ENCODE data around the gene ABCC3. TPM values are rescaled to one million over a fixed set of nuclear protein-coding genes. Genes with fewer than 3 reads are reported as not detected.

ABCC3 gene
- total RNA-seq, 1 donor from 2014 or later = 5.9 TPM

DNA sequence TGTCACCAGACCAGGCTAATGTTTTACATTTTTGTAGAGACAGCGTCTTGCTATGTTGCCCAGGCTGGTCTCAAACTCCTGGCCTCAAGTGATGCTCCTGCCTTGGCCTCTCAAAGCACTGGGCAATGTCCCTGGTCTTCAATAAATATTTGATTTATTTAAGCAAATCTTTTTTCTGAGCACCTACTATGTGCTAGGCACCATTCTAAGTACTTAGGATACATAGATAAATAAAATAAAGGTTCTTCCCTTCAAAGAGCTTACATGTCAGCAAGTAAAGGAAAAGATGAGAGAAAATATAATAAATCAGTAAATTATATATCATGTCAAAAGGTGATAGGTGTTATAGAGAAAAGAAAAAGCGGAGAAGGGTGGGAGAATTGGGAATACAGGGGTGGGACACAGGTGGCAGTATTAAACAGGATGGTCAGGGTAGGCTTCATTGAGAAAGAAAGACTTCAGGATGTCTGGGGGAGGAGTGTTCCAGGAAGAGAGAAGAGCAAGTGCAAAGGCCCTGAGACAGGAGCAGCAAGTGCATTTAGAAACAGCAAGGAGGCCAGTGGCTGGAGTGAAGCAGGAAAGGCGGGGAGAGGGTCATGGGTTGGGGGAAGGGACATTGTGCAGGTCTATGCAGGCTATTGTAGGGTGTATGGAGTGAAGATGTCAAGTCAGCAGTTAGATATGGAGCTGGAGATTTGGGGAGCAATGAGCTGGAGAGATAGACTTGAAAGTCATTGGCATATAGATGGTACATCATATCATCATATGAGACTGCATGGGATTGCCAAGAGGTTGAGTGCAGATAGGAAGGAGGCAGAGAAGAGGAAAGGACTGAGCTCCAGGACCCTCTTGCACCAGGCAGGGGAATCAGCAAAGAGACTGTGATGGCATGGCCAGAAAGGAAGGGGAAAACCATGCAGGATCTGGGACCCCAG, 11.3 kb downstream of the ABCC3 start:
- no peak for DNase-seq

DNA sequence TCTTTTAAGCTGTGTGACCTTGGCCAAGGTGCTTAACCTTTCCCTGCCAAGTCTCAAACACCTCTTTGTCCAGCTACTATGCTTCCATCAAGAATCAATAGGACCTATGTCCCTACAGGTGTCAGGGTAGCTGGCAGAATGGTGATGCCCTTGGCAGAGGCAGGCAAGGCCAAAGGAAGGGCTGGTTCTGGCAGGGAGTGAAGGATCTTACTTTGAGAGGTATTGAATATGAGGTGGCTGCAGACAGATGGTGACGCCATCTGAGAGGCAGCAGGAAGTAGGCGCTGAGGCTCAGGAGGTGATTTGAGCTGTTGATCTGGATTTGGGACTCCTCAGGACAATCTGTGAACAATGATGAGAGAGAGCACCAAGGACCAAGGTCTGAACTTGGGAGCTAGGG, 12.5 kb downstream of the ABCC3 start:
- no peak for DNase-seq

DNA sequence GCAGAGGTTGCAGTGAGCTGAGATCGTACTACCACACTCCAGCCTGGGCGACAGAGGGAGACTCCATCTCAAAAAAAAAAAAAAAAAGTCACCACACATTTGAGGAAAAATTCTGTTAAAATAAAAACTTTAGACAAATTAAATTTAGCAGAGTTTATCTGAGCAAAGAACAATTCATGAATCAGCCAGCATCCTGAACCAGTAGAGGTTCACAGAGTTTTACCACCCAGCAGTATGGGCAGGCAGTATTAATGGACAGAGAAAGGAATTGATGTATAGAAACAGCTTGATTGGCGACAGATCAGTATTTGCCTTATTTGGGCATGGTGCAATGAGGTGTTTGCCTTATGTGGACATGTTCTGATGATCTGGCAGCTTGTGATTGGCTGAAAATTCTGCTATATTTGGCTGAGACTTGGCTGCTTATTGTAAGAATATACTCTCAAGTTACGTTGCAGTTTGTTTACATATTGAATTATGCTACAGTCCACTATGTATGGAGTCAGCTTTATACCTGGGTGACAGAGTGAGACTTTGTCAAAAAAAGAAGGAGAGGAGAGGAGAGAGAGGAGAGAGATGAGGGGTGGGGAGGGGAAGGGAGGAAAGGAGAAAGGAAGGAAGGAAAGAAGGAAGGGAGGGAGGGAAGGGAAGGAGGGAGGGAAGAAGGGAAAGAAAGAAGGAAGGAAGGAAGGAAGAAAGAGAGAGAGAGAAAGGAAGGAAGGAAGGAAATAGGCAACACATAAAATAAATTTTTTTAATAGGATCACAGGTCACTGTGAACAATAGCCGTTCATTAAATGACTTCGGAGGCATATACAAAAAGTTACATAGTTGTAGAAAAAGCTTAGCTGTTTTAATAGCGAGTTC, 14.6 kb downstream of the ABCC3 start:
- no peak for DNase-seq

DNA sequence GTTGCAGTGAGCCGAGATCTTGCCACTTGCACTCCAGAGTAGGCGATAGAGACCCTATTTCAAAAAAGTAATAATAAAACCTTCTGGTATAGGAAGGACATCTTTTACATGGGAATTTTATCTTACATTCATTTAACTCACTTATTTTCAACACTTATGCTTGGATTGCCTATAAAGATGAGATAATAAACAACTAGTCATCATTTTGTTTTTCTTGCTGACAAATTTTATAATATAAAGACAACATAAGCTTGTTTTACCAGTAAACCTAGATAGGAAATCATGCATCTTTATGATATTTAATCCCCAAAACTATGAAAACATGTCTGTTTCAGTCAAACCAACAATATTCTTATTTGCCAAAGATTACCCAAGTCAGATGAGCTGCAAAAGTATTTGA, 17.0 kb downstream of the ABCC3 start:
- no peak for DNase-seq

DNA sequence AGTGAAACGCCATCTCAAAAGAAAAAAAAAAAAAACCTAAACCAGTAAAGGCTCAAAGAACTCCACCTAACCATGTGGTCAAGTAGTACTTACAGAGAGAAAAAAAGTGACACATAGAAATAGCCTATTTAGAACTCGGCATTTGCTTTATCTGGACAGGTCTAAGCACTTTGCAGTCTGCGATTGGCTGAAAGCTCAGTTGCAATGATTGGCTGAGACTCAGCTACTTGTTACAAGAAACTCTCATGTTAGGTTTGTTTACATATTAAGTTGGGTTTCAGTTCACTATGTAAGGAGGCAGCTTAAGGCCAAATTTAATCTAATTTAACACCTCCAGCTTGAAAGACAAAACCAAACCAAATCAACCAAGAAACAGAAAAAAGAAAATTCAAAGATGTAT, 19.1 kb downstream of the ABCC3 start:
- DNase-seq = no peak

DNA sequence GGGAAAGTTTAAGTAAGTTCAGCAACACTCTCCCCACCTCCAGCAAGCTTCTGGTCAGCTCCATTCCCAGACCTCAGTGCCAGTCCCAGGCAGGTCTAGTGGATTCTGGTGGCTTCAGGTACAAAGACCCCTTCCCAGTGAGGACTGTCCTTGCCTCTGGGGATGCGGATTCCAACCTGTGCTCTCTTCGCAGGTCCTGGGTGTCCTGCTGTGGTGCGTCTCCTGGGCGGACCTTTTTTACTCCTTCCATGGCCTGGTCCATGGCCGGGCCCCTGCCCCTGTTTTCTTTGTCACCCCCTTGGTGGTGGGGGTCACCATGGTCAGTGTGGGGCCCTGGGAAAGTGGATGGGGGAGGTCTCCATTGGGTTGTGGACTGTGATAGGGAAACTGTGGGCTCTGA, 21.8 kb downstream of the ABCC3 start:
- no peak for DNase-seq

DNA sequence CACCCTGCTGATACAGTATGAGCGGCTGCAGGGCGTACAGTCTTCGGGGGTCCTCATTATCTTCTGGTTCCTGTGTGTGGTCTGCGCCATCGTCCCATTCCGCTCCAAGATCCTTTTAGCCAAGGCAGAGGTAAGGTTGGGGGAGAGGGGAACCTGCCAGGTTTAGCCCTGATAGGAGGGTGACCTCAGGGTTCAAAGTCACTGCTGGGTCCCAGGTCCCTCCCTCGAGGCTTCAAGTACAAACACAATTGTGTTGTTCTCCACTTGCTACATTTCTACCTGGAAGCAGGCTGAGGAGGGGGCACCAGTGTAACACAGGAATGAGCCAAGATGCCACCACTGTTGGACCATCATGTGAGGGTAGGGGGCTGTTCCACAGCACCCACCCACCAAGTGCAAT, 22.4 kb downstream of the ABCC3 start:
- DNase-seq = no peak

DNA sequence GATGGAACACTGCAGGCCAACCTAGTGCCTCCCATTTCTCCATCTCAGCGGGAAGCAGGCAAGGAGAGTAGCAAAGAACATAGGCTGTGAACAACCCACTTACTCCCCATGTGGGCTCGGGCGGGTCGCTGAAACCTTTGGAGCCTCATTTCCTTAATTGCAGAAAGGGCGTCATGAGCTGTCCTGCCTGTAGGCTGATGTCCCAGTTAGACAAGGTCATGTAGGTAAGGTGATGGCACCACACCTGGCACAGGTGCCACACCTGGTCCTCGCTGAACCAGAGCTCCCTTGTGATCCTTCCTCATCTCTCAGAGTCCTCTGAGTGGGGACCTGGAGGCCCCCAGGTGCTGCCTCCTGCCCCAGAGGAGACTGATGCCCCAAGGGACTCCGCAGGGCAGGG, 22.9 kb downstream of the ABCC3 start:
- DNase-seq = no peak

DNA sequence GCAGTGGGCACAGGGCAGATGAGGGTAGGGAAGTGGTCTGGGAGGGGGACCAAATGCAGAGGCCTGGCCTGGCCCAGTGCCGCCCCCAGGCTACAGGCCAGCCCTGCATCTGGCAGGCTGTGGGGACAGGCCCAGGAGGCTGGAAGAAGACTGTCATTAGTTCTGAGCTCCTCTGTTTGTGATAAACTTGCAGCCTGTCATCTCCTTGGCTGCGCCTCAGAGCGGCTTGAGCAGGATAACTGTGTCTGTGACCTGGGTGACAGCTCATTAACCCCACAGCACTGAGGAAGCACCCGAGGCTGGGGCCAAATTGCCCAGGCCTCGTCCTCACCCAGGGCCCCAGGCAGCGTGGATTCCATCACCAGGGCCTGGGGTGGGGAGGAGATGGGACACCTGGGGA, 23.9 kb downstream of the ABCC3 start:
- DNase-seq = no peak

DNA sequence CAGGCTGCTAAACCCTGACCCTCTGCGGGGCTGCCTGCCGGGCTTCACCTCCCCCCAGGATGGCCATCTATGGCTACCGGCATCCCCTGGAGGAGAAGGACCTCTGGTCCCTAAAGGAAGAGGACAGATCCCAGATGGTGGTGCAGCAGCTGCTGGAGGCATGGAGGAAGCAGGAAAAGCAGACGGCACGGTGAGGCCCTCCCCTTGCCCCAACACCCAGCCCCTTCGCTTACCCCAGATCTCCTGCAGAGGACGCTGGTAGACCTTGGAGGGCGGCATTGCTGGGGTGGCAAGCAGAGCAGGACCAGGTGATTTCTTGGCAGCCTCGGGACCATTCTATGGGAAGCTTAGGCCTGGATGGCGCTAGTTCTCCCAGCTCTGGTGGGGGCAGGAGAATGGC, 24.5 kb downstream of the ABCC3 start:
- no peak for DNase-seq

DNA sequence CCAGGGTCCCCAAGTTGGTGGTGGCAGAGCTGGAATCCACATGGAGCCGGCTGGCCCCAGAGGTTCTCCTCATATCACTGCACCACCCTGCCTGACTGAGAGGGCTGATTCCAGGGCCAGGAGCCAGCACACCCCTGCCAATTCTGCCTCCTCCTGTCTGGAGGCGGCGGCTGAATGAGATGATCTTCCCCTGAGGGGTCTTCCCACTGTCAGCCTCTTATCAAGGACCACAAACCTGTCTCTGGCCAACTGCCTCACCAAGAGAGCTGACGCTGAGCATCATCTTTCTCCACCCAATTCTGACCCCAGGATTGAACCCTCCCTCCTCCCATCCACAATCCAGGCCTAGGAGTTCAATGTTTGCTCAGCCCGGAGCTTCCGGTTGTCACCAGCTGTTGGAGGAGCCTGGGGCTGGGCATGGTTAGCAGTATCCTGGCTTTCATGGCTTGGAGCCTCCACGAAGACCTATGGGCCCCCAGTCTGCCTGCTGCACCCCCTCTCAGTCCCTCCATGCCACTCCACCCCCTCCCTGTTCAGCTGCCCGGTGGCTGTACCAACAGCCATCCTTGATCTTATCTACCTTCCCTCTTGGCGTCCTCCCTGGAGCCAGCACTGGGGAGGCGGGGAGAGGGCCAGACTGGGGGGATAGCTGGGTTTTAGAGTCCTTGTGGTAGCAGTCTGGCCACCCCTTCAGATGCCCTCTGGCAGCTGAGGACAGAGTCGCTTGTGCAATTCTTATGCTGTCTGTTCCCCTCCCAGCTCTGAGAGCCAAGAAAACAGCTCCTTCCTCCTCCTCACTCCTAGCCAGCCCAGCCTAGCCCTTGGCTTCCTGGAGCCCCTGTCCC, 25.6 kb downstream of the ABCC3 start:
- DNase-seq = no peak

DNA sequence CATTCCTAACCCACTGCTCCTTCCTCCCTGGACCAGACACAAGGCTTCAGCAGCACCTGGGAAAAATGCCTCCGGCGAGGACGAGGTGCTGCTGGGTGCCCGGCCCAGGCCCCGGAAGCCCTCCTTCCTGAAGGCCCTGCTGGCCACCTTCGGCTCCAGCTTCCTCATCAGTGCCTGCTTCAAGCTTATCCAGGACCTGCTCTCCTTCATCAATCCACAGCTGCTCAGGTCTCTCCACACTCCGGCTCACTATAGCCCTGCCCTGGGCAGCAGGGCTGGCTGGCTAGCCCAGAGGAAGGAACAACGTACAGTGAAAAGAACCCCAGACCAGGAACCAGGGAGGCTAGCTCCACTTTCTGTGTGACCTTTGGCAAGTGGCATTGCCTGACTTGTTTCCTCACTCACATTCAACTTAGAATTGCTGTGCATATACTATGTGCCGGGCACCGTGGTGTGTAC, 26.2 kb downstream of the ABCC3 start:
- DNase-seq = no peak

DNA sequence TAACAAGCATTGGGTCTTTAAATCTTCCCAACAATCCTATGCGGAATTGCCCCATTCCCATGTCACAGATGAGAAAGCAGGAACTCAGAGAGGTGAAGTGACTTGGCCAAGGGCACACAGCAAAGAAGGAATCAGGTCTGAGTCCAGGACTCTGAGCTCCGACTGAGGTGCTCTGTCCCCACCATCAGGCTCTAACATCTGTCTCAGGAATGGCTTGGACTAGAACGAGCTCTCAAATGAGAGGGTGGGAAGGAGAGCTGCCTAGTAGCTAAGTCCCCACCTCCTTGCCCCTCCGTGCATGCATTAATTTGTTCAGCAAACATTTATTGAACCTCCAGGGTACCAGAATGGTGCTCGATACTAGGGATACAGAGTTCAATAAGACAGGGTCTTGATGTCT, 26.7 kb downstream of the ABCC3 start:
- no peak for DNase-seq

DNA sequence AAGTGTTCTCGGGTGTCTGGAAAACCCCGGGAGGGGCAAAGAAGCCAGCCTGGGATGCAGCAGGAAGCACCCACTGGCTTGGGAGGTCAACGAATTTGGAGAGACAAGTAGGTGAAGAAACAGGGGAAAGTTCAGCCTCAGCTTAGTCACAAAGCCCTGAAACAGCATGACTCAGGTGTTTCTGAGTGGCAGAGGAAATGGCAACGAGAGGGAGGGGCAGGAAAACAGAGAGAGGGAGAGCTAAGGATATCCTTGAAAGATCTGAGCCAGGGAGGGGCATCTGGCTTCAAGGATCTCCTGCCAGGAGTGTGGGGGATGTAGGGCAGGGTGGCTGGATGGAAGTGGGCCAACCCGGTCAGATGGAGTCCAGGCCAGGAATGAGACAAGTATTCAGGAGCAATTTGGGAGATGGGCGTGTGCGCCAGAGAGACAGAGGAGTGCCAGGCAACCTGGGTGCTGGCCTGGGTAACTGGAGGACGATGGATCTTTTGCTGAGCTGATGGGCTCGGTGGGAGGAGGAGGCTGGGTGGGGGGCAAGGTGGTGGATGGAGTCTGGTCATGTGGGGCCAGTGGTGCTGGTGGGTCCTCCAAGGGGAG, 27.2 kb downstream of the ABCC3 start:
- no peak for DNase-seq

DNA sequence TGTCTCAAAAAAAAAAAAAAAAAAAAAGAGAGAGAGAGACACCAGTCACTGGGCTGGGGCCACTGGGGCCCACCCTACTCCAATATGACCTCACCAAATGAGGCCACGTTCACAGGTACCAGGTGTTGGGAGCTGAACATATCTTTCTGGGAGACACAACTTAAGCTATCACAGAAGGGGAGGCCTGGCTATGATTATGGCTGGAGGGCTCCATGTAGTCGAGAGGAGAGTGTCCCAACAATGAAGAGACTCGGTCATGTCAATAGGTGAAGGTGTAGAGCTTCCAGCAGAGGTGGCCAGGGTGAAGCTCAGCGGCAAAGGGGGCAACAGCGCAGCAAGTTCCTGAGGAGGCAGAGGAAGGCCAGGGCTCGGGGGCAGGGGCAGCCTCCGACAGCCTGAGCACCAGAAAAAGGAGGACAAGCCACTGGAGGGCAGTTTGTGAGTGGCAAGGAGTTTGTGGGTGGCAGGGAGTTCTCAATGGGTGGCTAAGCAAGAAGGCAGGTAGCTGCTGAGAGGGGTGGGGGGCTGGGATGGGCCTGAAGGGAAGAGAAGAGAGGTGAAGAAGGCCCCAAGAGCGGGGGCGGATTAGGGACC, 28.0 kb downstream of the ABCC3 start:
- DNase-seq = no peak

DNA sequence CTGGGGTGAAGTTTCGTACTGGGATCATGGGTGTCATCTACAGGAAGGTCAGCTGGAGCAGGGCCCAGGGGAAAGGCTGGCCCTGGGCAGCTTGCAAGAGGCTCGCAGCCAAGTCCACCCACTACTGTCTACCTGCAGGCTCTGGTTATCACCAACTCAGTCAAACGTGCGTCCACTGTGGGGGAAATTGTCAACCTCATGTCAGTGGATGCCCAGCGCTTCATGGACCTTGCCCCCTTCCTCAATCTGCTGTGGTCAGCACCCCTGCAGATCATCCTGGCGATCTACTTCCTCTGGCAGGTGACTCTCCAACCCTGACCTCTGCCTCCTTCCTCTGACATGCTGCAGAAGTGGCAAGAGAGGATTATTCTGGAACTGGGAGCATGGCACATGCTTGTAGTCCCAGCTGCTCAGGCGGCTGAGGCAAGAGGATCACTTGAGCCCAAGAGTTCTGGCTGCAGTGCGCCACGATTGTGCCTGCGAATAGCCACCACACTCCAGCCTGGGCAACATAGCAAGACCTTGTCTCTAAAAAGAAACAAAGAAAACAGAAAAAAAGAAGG, 29.2 kb downstream of the ABCC3 start:
- DNase-seq = no peak

DNA sequence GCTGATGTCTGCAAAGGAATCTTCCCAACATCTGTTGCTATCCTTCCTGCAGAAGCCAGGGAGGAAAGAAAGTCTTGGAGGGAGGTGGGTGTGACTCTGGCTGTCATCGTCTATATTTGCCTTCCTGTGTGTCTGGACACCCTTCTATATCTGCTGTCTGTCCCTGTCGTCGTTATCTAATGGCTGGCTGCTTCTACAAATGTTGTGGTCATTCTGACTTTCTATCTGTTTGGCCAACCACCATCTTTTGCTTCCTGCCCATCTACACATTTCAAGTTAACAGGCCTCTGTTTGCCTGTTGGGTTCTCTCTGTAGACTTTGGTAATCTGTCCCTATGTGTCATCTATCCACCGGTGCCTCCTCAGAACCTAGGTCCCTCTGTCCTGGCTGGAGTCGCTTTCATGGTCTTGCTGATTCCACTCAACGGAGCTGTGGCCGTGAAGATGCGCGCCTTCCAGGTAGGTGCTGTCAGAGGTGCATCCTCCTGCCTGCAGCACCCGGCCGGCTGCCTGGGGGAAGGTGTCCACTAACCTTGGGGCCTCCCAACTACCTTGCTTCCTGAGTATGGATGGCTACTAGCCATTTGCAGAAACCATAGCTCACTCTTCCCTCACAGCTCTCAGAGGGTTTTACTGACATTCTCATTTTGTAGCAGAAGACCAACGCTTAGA, 30.2 kb downstream of the ABCC3 start:
- no peak for DNase-seq

DNA sequence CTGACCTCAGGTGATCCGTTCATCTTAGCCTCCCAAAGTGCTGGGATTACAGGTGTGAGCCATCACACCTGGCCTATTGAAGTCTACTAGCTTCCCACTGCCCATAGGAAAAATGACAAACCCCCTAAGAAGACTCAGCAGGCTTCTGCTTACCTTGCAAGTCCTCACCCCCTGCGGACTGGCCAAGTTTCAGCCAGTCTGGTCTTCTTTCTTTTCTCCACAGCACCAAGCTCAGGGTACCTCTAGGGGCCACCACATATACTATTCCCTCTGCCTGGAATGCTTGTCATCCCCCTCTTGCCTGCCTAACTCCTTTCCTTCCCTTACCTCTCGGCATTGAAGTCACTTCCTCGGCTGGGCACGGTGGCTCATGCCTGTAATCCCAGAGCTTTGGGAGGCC, 31.2 kb downstream of the ABCC3 start:
- no peak for DNase-seq

DNA sequence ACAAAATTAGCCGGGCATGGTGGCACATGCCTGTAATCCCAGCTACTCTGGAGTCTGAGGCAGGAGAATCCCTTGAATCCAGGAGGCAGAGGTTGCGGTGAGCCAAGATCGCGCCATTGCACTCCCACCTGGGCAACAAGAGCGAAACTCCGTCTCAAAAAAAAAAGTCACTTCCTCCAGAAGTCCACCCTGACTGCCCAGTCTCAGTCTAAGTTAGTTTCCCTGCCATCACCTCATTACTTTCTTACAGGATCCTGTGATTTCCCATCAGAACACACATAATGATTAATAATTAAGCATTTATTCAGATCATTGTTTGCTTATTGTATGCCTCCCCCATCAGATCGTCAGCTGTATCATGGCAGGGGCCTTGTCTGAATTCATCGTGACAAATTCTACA, 31.6 kb downstream of the ABCC3 start:
- DNase-seq = no peak

DNA sequence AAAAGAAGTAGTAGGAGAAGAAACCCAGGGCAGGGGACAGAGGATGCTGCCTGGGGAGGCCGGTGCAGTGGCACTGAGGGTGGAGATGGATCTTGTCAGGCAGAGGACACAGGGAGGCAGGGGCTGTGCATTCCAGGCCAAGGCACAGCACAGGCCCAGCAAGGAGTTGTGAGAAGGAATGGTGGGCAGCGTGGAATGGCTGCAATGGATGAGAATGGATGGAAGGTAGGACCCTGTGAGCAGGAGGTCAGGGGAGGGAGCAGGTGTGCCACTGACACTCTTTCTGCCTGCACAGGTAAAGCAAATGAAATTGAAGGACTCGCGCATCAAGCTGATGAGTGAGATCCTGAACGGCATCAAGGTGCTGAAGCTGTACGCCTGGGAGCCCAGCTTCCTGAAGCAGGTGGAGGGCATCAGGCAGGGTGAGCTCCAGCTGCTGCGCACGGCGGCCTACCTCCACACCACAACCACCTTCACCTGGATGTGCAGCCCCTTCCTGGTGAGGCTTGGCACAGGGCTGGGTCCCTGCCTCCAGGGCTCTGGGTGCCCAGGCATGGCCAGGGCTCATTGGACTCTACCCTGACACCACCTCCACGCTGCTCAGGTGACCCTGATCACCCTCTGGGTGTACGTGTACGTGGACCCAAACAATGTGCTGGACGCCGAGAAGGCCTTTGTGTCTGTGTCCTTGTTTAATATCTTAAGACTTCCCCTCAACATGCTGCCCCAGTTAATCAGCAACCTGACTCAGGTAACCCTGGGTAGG, 32.8 kb downstream of the ABCC3 start:
- DNase-seq = no peak
